HepG2 (cell line): ENCODE data around the gene NCDN. TPM values are rescaled to one million over a fixed set of nuclear protein-coding genes. Genes with fewer than 3 reads are reported as not detected.

Experiments
- ATAC-seq: fragments of 200-7000 bp; cut with Tn5 transposase; 3 replicates; pipeline ENCODE4 v1.9.1; 2020; ENCODE audit warnings: mild to moderate bottlenecking, moderate library complexity
- BruUV-seq: library from RNA; stranded (reverse); fragments of 400-500 nt; replicated peaks from 2 replicates; lab custom pipeline; 2021; lab: Mats Ljungman, UMichigan
- CTCF ChIA-PET: fragments of 300-600 bp; formaldehyde crosslinking; extraction: SDS; loops from one replicate; lab custom pipeline; 2021; ENCODE audit warnings: low total read pairs, inconsistent platforms, low intra/inter-chr PET ratio; lab: Yijun Ruan, JAX
- POLR2A ChIA-PET: fragments of 350-600 bp; sonication (Branson Sonifier 250); formaldehyde crosslinking; loops from one replicate; lab custom pipeline; 2020; ENCODE audit warnings: antibody characterized with exemption, inconsistent platforms; lab: Yijun Ruan, JAX
- DNase-seq: peaks from one replicate; pipeline ENCODE4 v3.0.0-alpha.2; 2015; ENCODE audit warnings: low spot score
- FAIRE-seq: peaks from 3 replicates; lab custom pipeline; 2011; peaks lifted over from hg19 to GRCh38; lab: Jason Lieb, UNC
- H2AFZ ChIP-seq: one replicate; pipeline ENCODE4 v1.6.1; 2011; ENCODE audit warnings: low read length, inconsistent platforms
- H3K27ac ChIP-seq: fragments of 300-600 bp; 3 replicates; pipeline ENCODE4 v1.8.0; 2011; ENCODE audit warnings: mixed run types, mild to moderate bottlenecking, mixed read lengths, low read length, inconsistent platforms; ENCODE audit not compliant: insufficient read depth; ENCODE audit errors: extremely low read length
- H3K27me3 ChIP-seq, 2 experiments: fragments of 200-600 bp in 1 of 2; 2 replicates in 1 of 2; 3 replicates in 1 of 2; pipeline versions ENCODE4 v1.6.0 to v1.8.0; 2011; ENCODE audit warnings: low read length in 2 of 2, mild to moderate bottlenecking in 2 of 2, moderate library complexity in 2 of 2, inconsistent platforms in 1 of 2; ENCODE audit not compliant: insufficient read depth in 2 of 2, control insufficient read depth in 1 of 2
- H3K36me3 ChIP-seq, 2 experiments: fragments of 200-600 bp in 1 of 2; replicated peaks in 1 of 2; 2 replicates in 1 of 2; 3 replicates in 1 of 2; pipeline versions ENCODE4 v1.5.1 to v1.8.0; 2011; ENCODE audit warnings: low read length in 2 of 2, inconsistent platforms in 1 of 2; ENCODE audit not compliant: insufficient read depth in 2 of 2, control insufficient read depth in 1 of 2
- H3K4me1 ChIP-seq: 2 replicates; pipeline ENCODE4 v1.5.1; 2012; ENCODE audit warnings: low read length, inconsistent platforms; ENCODE audit not compliant: insufficient read depth
- H3K4me2 ChIP-seq: 2 replicates; pipeline ENCODE4 v1.6.0; 2011; ENCODE audit warnings: low read depth, low read length, inconsistent platforms
- H3K4me3 ChIP-seq, 3 experiments: fragments of 200-600 bp in 1 of 3; sonication (generic), shearing (Covaris generic) in 1 of 3; replicated peaks in 1 of 3; 2 replicates each; pipeline ENCODE4 v1.5.1; 2011 to 2016; ENCODE audit warnings: low read length in 3 of 3, inconsistent platforms in 2 of 3, low read depth in 2 of 3, mild to moderate bottlenecking in 2 of 3, control low read depth in 1 of 3, mixed read lengths in 1 of 3; ENCODE audit not compliant: insufficient read depth in 1 of 3
- H3K79me2 ChIP-seq: one replicate; pipeline ENCODE4 v1.6.1; 2011; ENCODE audit warnings: low read length, inconsistent platforms; ENCODE audit not compliant: insufficient read depth
- H3K9ac ChIP-seq: 2 replicates; pipeline ENCODE4 v1.6.0; 2011; ENCODE audit warnings: mild to moderate bottlenecking, low read depth, low read length, inconsistent platforms; ENCODE audit not compliant: insufficient read depth
- H3K9me3 ChIP-seq: 2 replicates; pipeline ENCODE4 v1.5.1; 2012; ENCODE audit warnings: mild to moderate bottlenecking, low read length
- H4K20me1 ChIP-seq: 2 replicates; pipeline ENCODE4 v1.6.0; 2011; ENCODE audit warnings: inconsistent platforms, mild to moderate bottlenecking, low read length, moderate library complexity; ENCODE audit not compliant: insufficient read depth
- ESRRA ChIP-seq: sonication (generic); formaldehyde crosslinking; IDR thresholded peaks from 2 replicates; pipeline ENCODE4 v1.5.1; 2020; ENCODE audit warnings: mild to moderate bottlenecking, low read depth, missing genetic modification reagents
- HNRNPLL ChIP-seq: fragments of 200-400 bp; formaldehyde crosslinking; IDR thresholded peaks from 2 replicates; pipeline ENCODE4 v1.6.1; 2017; ENCODE audit warnings: mild to moderate bottlenecking, low read depth, low read length; ENCODE audit not compliant: poor library complexity, severe bottlenecking
- MAX ChIP-seq: IDR thresholded peaks from 2 replicates; pipeline ENCODE4 v1.6.1; 2012; ENCODE audit warnings: inconsistent platforms
- MLXIP ChIP-seq: sonication (generic); formaldehyde crosslinking; IDR thresholded peaks from 2 replicates; pipeline ENCODE4 v1.9.0; 2021; ENCODE audit warnings: missing genetic modification reagents, borderline replicate concordance
- NONO ChIP-seq, 2 experiments: fragments of 450-650 bp in 1 of 2; sonication (generic) in 1 of 2; formaldehyde crosslinking in 1 of 2; IDR thresholded peaks in 1 of 2; conservative IDR thresholded peaks in 1 of 2; 2 replicates each; pipeline versions ENCODE4 v1.6.1 to v1.8.0; 2017 to 2022; ENCODE audit warnings: mild to moderate bottlenecking in 1 of 2, missing genetic modification reagents in 1 of 2, moderate library complexity in 1 of 2
- RCOR2 ChIP-seq: IDR thresholded peaks from 2 replicates; pipeline ENCODE4 v1.6.1; 2016; ENCODE audit warnings: missing biosample characterization, missing genetic modification reagents
- SAP130 ChIP-seq: IDR thresholded peaks from 2 replicates; pipeline ENCODE4 v1.6.1; 2016; ENCODE audit warnings: low read depth
- TAF15 ChIP-seq: fragments of 200-400 bp; formaldehyde crosslinking; IDR thresholded peaks from one replicate; pipeline ENCODE4 v1.6.1; 2018; ENCODE audit warnings: mild to moderate bottlenecking, low read depth, low read length; ENCODE audit not compliant: poor library complexity, severe bottlenecking
- TOPORS ChIP-seq: sonication (generic); formaldehyde crosslinking; IDR thresholded peaks from 2 replicates; pipeline ENCODE4 v1.8.0; 2023; ENCODE audit warnings: mild to moderate bottlenecking, missing genetic modification reagents
- ZFX ChIP-seq: sonication (generic); formaldehyde crosslinking; IDR thresholded peaks from 2 replicates; pipeline ENCODE4 v1.4.0; 2020; ENCODE audit warnings: mild to moderate bottlenecking, low read depth, missing genetic modification reagents, moderate library complexity
- ZNF343 ChIP-seq: sonication (generic); formaldehyde crosslinking; IDR thresholded peaks from 2 replicates; pipeline ENCODE4 v1.4.0; 2020; ENCODE audit warnings: mild to moderate bottlenecking, missing genetic modification reagents
- ZNF687 ChIP-seq: sonication (generic); formaldehyde crosslinking; IDR thresholded peaks from 2 replicates; pipeline ENCODE4 v1.5.1; 2020; ENCODE audit warnings: mild to moderate bottlenecking, missing genetic modification reagents, moderate library complexity
- WGBS: methylation state at CpG from one replicate; pipeline ENCODE4 v1.1.6; 2017; ENCODE audit warnings: low lambda C conversion rate; 5-methylcytosine and 5-hydroxymethylcytosine counted together
- in situ Hi-C: cut with HindIII; loops from 2 replicates; pipeline ENCODE4 v1.10.0; 2017; ENCODE audit warnings: low pct_unique_long_range_greater_than_20kb; ENCODE audit not compliant: extremely low pct_ligation_motif_present
- intact Hi-C: fragments of 100-400 bp; cut with micrococcal nuclease; formaldehyde crosslinking; loops from one replicate; pipeline ENCODE4 v1.10.0; 2022; ENCODE audit not compliant: unreplicated experiment
- polyA plus RNA-seq, 8 experiments: library from polyadenylated mRNA; depleted of rRNA in 3 of 8; stranded (reverse) in 7 of 8; unstranded in 1 of 8; fragments of >200 nt; fragmentation: Illumina TruSeq in 4 of 8; extraction: Trizol in 4 of 8; gene quantifications; 2 replicates each; pipeline versions ENCODE4 v1.2.1 to v1.2.3, GENCODE V29; 2011 to 2016; ENCODE audit warnings: low read depth in 4 of 8, missing spikeins in 1 of 8, mixed read lengths in 1 of 8; ENCODE audit not compliant: insufficient read depth in 1 of 8
- total RNA-seq, 5 experiments: library from RNA; depleted of rRNA; stranded (reverse); fragments of >200 nt; fragmentation: Illumina TruSeq; extraction: Trizol; gene quantifications; 2 replicates each; pipeline ENCODE4 v1.2.3, GENCODE V29; 2016; ENCODE audit warnings: low read depth in 1 of 5
- TF ChIP-seq, protein P1 (sequence below): sonication (generic); formaldehyde crosslinking; IDR thresholded peaks from 2 replicates; pipeline ENCODE4 v1.4.0; 2020; ENCODE audit warnings: missing genetic modification reagents

The NCDN gene
- total and polyA plus RNA-seq, 2 of the 13 experiments (the other 11 are each of a cell fraction or from before 2014, with no cell fraction given), result 6.6 to 9.3 TPM

- peak within 1 kb of the TSS; percentile 43 to 72 (median 62) for H3K4me3 ChIP-seq
- ChIA-PET CTCF (no interaction called here), POLR2A (interaction anchor here (1.0 to 2.6 kb wide), 3 partner anchors 9 to 17 kb away, joined by 4 to 25 read pairs (median 5); partner anchors contain the start of genes KIAA0319L and NCDN)
- WGBS, result 74% methylated on average over 29 of the region's 95 CpGs
- H3K79me2 ChIP-seq, result no peaks in the 10 kb centered on the region
- H3K9me3 ChIP-seq, result no peaks in the 10 kb centered on the region
- intact Hi-C loops (loop anchor here (2.0 kb wide), 1 partner anchor 19 kb away; no protein-coding TSS in a partner anchor), in situ Hi-C loops (no loop called here)
- ATAC-seq (peak; percentile 22), DNase-seq (no peak), FAIRE-seq (no peak)
- H3K4me2 ChIP-seq, result peak within 1 kb of the TSS; percentile 79
- no peak within 1 kb of the TSS for H2AFZ ChIP-seq
- H3K27me3 ChIP-seq, result peaks cover 0 to 10% of the 10 kb centered on the region in 2 experiments; a peak in 1 of 5 replicates
- no peaks in the 10 kb centered on the region for H3K36me3 ChIP-seq
- H3K9ac ChIP-seq, result peak within 1 kb of the TSS; percentile 30; the same call in 1 of the 2 replicates
- peaks cover 28% of the 10 kb centered on the region for H3K4me1 ChIP-seq
- no peak within 1 kb of the TSS for H3K27ac ChIP-seq
- BruUV-seq, result no TSS peak
- H4K20me1 ChIP-seq, result no peaks in the 10 kb centered on the region
- TF ChIP-seq ZFX (CRISPR knock-in tag) (peak; percentile 33; the same call in 1 of the 2 replicates), TAF15 (peak; percentile 15), HNRNPLL (peak; percentile 65), MAX (peak; percentile 33; the same call in 1 of the 2 replicates), MLXIP (no peak), SAP130 (0 out of 2 replicates have a peak, but pooled peaks have one; percentile 20), ESRRA (CRISPR knock-in tag) (no peak), ZNF687 (peak; percentile 68), ZNF343 (no peak), TOPORS (CRISPR knock-in tag) (no peak), NONO (IDR thresholded peaks at IDR 0.05) (no peak), NONO (CRISPR knock-in tag; conservative IDR thresholded peaks at IDR 0.05) (no peak), RCOR2 (no peak)
- TF ChIP-seq, protein P1, sequence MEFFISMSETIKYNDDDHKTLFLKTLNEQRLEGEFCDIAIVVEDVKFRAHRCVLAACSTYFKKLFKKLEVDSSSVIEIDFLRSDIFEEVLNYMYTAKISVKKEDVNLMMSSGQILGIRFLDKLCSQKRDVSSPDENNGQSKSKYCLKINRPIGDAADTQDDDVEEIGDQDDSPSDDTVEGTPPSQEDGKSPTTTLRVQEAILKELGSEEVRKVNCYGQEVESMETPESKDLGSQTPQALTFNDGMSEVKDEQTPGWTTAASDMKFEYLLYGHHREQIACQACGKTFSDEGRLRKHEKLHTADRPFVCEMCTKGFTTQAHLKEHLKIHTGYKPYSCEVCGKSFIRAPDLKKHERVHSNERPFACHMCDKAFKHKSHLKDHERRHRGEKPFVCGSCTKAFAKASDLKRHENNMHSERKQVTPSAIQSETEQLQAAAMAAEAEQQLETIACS (CRISPR knock-in tag), result peak; percentile 90
Observed at GRCh38 chr1:35573198-35574124, 15.9 kb downstream of the NCDN start, which contains the start of gene TFAP2E. Gene TFAP2E, plus strand, starts transcription at chr1:35573314. Its CDS starts 264 bp downstream, at chr1:35573578.
